SH-SY5Y (cell line): Measurements from ENCODE around the gene LPA.

Source experiments
- GATA2 ChIP-seq: IDR thresholded peaks from 2 replicates; pipeline ENCODE4 v1.6.1; 2011; ENCODE audit warnings: mild to moderate bottlenecking, low read depth, low read length
- GATA3 ChIP-seq: IDR thresholded peaks from 2 replicates; pipeline ENCODE4 v1.6.1; 2011; ENCODE audit warnings: low read depth, mild to moderate bottlenecking, low read length, moderate library complexity

- TF ChIP-seq GATA3 (no peak), GATA2 (no peak)
Measured at GRCh38 chr6:160535270-160535669, 128.8 kb downstream of the LPA start.
